Osteocyte (in vitro differentiated cells): ENCODE data around the gene AOC2. TPM values are rescaled to one million over a fixed set of nuclear protein-coding genes. Genes with fewer than 3 reads are reported as not detected.

ENCODE experiments used
- DNase-seq: peaks from one replicate; pipeline ENCODE4 v3.0.0; 2021; ENCODE audit warnings: mixed read lengths; ENCODE audit not compliant: unreplicated experiment; ENCODE audit errors: extremely low spot score
- H3K27ac Mint-ChIP-seq: one replicate; pipeline ENCODE4 v1.8.0; 2021; ENCODE audit warnings: mild to moderate bottlenecking, mixed read lengths; ENCODE audit not compliant: unreplicated experiment
- H3K27me3 Mint-ChIP-seq: one replicate; pipeline ENCODE4 v1.8.0; 2021; ENCODE audit warnings: mixed read lengths; ENCODE audit not compliant: unreplicated experiment
- H3K36me3 Mint-ChIP-seq: one replicate; pipeline ENCODE4 v1.8.0; 2021; ENCODE audit warnings: mixed read lengths; ENCODE audit not compliant: unreplicated experiment
- H3K4me1 Mint-ChIP-seq: one replicate; pipeline ENCODE4 v1.8.0; 2021; ENCODE audit warnings: mixed read lengths; ENCODE audit not compliant: unreplicated experiment
- H3K4me3 Mint-ChIP-seq: one replicate; pipeline ENCODE4 v1.8.0; 2021; ENCODE audit warnings: mild to moderate bottlenecking, moderate library complexity, mixed read lengths; ENCODE audit not compliant: unreplicated experiment
- H3K9me3 Mint-ChIP-seq: one replicate; pipeline ENCODE4 v1.8.0; 2021; ENCODE audit warnings: mixed read lengths; ENCODE audit not compliant: unreplicated experiment
- CTCF ChIP-seq: fragments of 200-600 bp; sonication (generic); IDR thresholded peaks from 2 replicates; pipeline ENCODE4 v1.5.0; 2021; ENCODE audit warnings: antibody characterized with exemption, mild to moderate bottlenecking, moderate library complexity
- long read RNA-seq: library from polyadenylated mRNA; unstranded; transcript quantifications from one replicate; pipeline ENCODE4 v2.0.0, GENCODE V29; 2021
- total RNA-seq: library from RNA; stranded (reverse); gene quantifications from 2 replicates; pipeline ENCODE4 v1.2.1, GENCODE V29; 2021

AOC2 gene
- total RNA-seq: 1.8 and 2.2 TPM in 2 replicates
- long read RNA-seq: 0 reads

- H3K9me3 Mint-ChIP-seq: no peaks in the 10 kb centered on the region
- no peaks in the 10 kb centered on the region for H3K4me1 Mint-ChIP-seq
- no peak within 1 kb of the TSS for H3K4me3 Mint-ChIP-seq
- DNase-seq: no peak
- peak within 1 kb of the TSS; percentile 7 for H3K27ac Mint-ChIP-seq
- H3K27me3 Mint-ChIP-seq: no peaks in the 10 kb centered on the region
- H3K36me3 Mint-ChIP-seq: peaks cover 31% of the 10 kb centered on the region
- TF ChIP-seq CTCF: no peak
These were observed at the start of gene AOC2 for GRCh38 chr17:42844271-42844670. TSS of gene AOC2 (plus strand) at chr17:42844580. CDS start at chr17:42844627, 47 bp downstream.

GRCh38 chr17:42795061-42795460, 49.3 kb upstream of the AOC2 start:
- H3K4me1 Mint-ChIP-seq: peaks cover 25% of the 10 kb centered on the region
- H3K36me3 Mint-ChIP-seq: peaks cover 11% of the 10 kb centered on the region
- H3K27me3 Mint-ChIP-seq: peaks cover 3% of the 10 kb centered on the region
- H3K27ac Mint-ChIP-seq: no peak overlapping the region
- H3K9me3 Mint-ChIP-seq: no peaks in the 10 kb centered on the region
- no peak overlapping the region for H3K4me3 Mint-ChIP-seq
- DNase-seq: no peak
- no peak for TF ChIP-seq CTCF

- no peak overlapping the region for H3K27ac Mint-ChIP-seq
- no peaks in the 10 kb centered on the region for H3K9me3 Mint-ChIP-seq
- no peak for DNase-seq
- H3K4me3 Mint-ChIP-seq: peak overlapping the region; percentile 32
- peaks cover 7% of the 10 kb centered on the region for H3K27me3 Mint-ChIP-seq
- peaks cover 11% of the 10 kb centered on the region for H3K36me3 Mint-ChIP-seq
- peaks cover 25% of the 10 kb centered on the region for H3K4me1 Mint-ChIP-seq
- TF ChIP-seq CTCF: no peak
These were observed 48.9 kb upstream of the AOC2 start for GRCh38 chr17:42795465-42795864.

GRCh38 chr17:42796066-42796758, 48.2 kb upstream of the AOC2 start:
- Mint-ChIP-seq H3K27me3 (peaks cover 10% of the 10 kb centered on the region), H3K9me3 (no peaks in the 10 kb centered on the region), H3K36me3 (peaks cover 11% of the 10 kb centered on the region), H3K4me1 (peaks cover 25% of the 10 kb centered on the region), H3K27ac (no peak overlapping the region), H3K4me3 (peak overlapping the region; percentile 92)
- DNase-seq: no peak
- no peak for TF ChIP-seq CTCF

- H3K4me3 Mint-ChIP-seq: peak overlapping the region; percentile 92
- no peaks in the 10 kb centered on the region for H3K9me3 Mint-ChIP-seq
- peaks cover 11% of the 10 kb centered on the region for H3K36me3 Mint-ChIP-seq
- peaks cover 15% of the 10 kb centered on the region for H3K27me3 Mint-ChIP-seq
- H3K27ac Mint-ChIP-seq: no peak overlapping the region
- peaks cover 25% of the 10 kb centered on the region for H3K4me1 Mint-ChIP-seq
- DNase-seq: no peak
- TF ChIP-seq CTCF: no peak
These were observed 47.0 kb upstream of the AOC2 start for GRCh38 chr17:42797067-42798007.
